Smooth muscle cell (in vitro differentiated cells): ENCODE data around the gene JUND. TPM values are rescaled to one million over a fixed set of nuclear protein-coding genes. Genes with fewer than 3 reads are reported as not detected.

Experiments
- DNase-seq: peaks from one replicate; lab custom pipeline; 2025; ENCODE audit not compliant: unreplicated experiment; lab: John Stamatoyannopoulos, UW
- H2AFZ ChIP-seq: fragments of 200-600 bp; sonication (generic); 2 replicates; pipeline ENCODE4 v1.6.0; 2016; ENCODE audit warnings: antibody characterized with exemption, low read depth, mild to moderate bottlenecking
- H3F3A ChIP-seq: fragments of 200-600 bp; sonication (generic); 2 replicates; pipeline ENCODE4 v1.6.0; 2017; ENCODE audit warnings: antibody characterized with exemption, low read depth
- H3K27ac ChIP-seq: fragments of 200-600 bp; sonication (generic); 2 replicates; pipeline ENCODE4 v1.5.1; 2016; ENCODE audit warnings: low read depth, mild to moderate bottlenecking
- H3K27me3 ChIP-seq: fragments of 200-600 bp; sonication (generic); 2 replicates; pipeline ENCODE4 v1.6.1; 2016; ENCODE audit warnings: low read depth, mild to moderate bottlenecking
- H3K36me3 ChIP-seq: fragments of 200-600 bp; sonication (generic); 2 replicates; pipeline ENCODE4 v1.5.1; 2016; ENCODE audit warnings: low read depth
- H3K4me1 ChIP-seq: fragments of 200-600 bp; sonication (generic); 2 replicates; pipeline ENCODE4 v1.5.1; 2016; ENCODE audit warnings: low read depth
- H3K4me2 ChIP-seq: fragments of 200-600 bp; sonication (generic); 2 replicates; pipeline ENCODE4 v1.6.0; 2016; ENCODE audit warnings: mild to moderate bottlenecking
- H3K4me3 ChIP-seq: fragments of 200-600 bp; sonication (generic); 2 replicates; pipeline ENCODE4 v1.5.1; 2016; ENCODE audit warnings: mild to moderate bottlenecking
- H3K79me2 ChIP-seq: fragments of 200-600 bp; sonication (generic); 2 replicates; pipeline ENCODE4 v1.6.0; 2016; ENCODE audit warnings: low read depth, mild to moderate bottlenecking
- H3K9ac ChIP-seq: fragments of 200-600 bp; sonication (generic); 2 replicates; pipeline ENCODE4 v1.6.0; 2016; ENCODE audit warnings: low read depth
- H3K9me3 ChIP-seq: fragments of 200-600 bp; sonication (generic); replicated peaks from 2 replicates; pipeline ENCODE4 v1.5.1; 2016; ENCODE audit warnings: low read depth
- H4K20me1 ChIP-seq: fragments of 200-600 bp; sonication (generic); 2 replicates; pipeline ENCODE4 v1.6.0; 2016; ENCODE audit warnings: low read depth
- WGBS: methylation state at CpG from one replicate; pipeline ENCODE4 v1.1.7; 2016; ENCODE audit warnings: low lambda C conversion rate; 5-methylcytosine and 5-hydroxymethylcytosine counted together
- polyA plus RNA-seq: library from polyadenylated mRNA; unstranded; fragments of >200 nt; fragmentation: Nextera tagmentation; extraction: Ambion mirVana; gene quantifications from 2 replicates; pipeline ENCODE4 v1.2.1, GENCODE V29; 2016
- total RNA-seq: library from RNA; depleted of rRNA; stranded (reverse); fragments of >200 nt; gene quantifications from 2 replicates; pipeline ENCODE4 v1.2.3, GENCODE V29; 2014
- TF ChIP-seq, protein P1 (sequence below): fragments of 200-600 bp; sonication (generic); IDR thresholded peaks from 2 replicates; pipeline ENCODE4 v1.5.1; 2017; ENCODE audit warnings: borderline replicate concordance, mild to moderate bottlenecking, antibody characterized with exemption; ENCODE audit not compliant: insufficient read depth, poor library complexity, severe bottlenecking

JUND gene
- total and polyA plus RNA-seq, 2 experiments from 2014 or later: 164 to 464 TPM

DNA sequence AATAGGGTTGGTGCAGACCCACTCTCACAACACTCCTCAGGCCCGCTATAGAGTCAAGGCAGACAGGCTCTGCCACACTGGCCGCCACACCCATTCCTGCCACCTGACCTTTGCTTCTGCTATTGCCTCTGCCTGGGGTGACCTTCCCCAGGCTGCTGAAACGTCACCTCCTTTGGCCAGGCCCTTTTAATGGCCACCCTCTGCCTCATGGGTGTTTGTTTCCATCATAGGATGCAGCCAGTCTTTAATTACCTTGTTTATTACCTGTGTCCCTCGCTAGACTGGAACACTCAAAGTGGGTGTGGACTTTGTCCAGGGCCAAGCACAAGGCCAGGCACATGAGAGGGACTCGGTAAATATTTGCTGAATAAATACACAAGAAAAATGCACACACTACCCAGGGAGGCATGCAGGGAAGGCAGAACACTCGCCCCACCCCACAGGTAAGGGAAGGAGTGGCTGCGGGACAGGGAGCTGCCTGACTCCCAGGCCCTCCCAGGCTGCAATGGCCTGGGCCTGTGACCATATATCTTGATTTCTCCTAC lies 38.2 kb upstream of the JUND start:
- H3F3A ChIP-seq: peaks cover 24% of the 10 kb centered on the region
- no peak overlapping the region for H3K4me2 ChIP-seq
- no peak overlapping the region for H3K4me3 ChIP-seq
- H3K27me3 ChIP-seq: no peaks in the 10 kb centered on the region
- no peak overlapping the region for H3K27ac ChIP-seq
- no peaks in the 10 kb centered on the region for H3K9me3 ChIP-seq
- peaks cover 22% of the 10 kb centered on the region for H3K4me1 ChIP-seq
- WGBS: 89% methylated on average over 7 of the region's 7 CpGs
- H3K79me2 ChIP-seq: peaks cover 44% of the 10 kb centered on the region
- no peak for DNase-seq
- no peaks in the 10 kb centered on the region for H3K36me3 ChIP-seq
- H4K20me1 ChIP-seq: no peaks in the 10 kb centered on the region
- TF ChIP-seq, protein P1, sequence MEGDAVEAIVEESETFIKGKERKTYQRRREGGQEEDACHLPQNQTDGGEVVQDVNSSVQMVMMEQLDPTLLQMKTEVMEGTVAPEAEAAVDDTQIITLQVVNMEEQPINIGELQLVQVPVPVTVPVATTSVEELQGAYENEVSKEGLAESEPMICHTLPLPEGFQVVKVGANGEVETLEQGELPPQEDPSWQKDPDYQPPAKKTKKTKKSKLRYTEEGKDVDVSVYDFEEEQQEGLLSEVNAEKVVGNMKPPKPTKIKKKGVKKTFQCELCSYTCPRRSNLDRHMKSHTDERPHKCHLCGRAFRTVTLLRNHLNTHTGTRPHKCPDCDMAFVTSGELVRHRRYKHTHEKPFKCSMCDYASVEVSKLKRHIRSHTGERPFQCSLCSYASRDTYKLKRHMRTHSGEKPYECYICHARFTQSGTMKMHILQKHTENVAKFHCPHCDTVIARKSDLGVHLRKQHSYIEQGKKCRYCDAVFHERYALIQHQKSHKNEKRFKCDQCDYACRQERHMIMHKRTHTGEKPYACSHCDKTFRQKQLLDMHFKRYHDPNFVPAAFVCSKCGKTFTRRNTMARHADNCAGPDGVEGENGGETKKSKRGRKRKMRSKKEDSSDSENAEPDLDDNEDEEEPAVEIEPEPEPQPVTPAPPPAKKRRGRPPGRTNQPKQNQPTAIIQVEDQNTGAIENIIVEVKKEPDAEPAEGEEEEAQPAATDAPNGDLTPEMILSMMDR: no peak
- no peak overlapping the region for H3K9ac ChIP-seq
- H2AFZ ChIP-seq: no peak overlapping the region

DNA sequence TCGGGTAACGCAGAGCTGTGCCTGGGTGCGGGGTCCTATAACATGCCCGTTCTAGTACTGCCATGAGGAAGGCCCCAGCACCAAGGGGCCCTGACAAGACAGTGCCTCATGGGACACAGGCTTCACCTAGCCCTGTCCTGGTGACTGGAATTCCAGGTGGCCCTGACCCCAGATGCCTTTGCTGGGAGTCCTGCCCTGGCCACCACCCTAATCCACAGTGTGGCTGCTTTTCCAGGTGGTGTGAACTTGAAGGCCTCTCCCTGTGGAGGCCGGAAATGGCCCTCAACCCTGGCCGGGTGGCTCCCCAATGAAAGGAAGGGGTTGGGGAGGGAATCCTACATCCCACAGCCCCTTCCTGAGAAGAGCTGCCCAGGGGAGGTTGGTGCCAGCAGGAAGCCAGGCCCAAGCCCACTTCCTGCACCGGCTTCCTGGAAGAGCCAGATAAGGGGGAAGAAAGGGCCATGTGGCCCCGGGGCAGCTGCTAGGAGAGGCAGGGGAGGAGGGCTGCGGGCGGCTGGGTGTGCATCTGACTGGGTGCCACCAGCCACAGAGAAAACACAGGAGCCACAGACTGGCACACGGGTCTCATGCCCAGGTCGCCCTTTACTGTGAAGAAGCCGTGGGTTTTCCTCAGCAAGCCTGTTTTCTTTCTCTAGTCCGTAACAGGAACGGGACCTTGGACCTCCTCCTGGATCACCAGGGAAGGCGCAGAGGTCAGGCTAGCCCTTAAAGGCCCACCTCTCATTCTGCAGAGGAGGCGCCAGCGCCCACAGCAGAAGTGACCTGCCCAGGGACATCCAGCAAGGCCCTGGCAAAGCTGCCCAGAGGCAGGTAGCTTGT lies 36.8 kb upstream of the JUND start:
- H3K9ac ChIP-seq: no peak overlapping the region
- TF ChIP-seq, protein P1: no peak
- no peak overlapping the region for H2AFZ ChIP-seq
- WGBS: 84% methylated on average over 18 of the region's 18 CpGs
- H3K9me3 ChIP-seq: no peaks in the 10 kb centered on the region
- H3K4me1 ChIP-seq: peaks cover 15% of the 10 kb centered on the region
- no peak overlapping the region for H3K4me3 ChIP-seq
- no peak for DNase-seq
- no peak overlapping the region for H3K27ac ChIP-seq
- H3K4me2 ChIP-seq: no peak overlapping the region
- H4K20me1 ChIP-seq: no peaks in the 10 kb centered on the region
- H3K36me3 ChIP-seq: no peaks in the 10 kb centered on the region
- H3F3A ChIP-seq: peaks cover 11% of the 10 kb centered on the region
- no peaks in the 10 kb centered on the region for H3K27me3 ChIP-seq
- H3K79me2 ChIP-seq: peaks cover 44% of the 10 kb centered on the region

DNA sequence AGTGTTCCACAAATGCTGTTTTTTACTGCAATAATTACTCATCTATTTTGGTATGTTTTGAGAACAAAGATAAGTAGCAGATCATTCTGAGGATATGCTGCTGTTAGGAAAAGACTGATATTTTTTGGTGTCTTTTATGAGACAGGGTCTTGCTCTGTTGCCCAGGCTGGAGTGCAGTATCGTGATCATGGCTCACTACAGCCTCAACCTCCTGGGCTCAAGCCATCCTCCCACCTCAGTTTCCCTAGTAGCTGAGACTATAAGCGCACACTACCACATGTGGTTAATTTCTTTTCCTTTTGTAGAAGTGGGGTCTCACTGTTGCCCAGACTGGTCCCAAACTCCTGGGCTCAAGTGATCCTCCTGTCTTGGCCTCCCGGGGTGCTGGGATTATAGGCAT lies 32.0 kb upstream of the JUND start:
- Histone ChIP-seq H3F3A (no peaks in the 10 kb centered on the region), H4K20me1 (no peaks in the 10 kb centered on the region), H3K79me2 (peaks cover 18% of the 10 kb centered on the region), H3K4me1 (no peaks in the 10 kb centered on the region), H3K27me3 (no peaks in the 10 kb centered on the region), H3K9me3 (no peaks in the 10 kb centered on the region), H3K9ac (no peak overlapping the region), H3K4me2 (no peak overlapping the region), H3K4me3 (no peak overlapping the region), H3K27ac (no peak overlapping the region), H3K36me3 (no peaks in the 10 kb centered on the region), H2AFZ (no peak overlapping the region)
- TF ChIP-seq, protein P1: no peak
- 99% methylated on average over 3 of the region's 3 CpGs for WGBS
- DNase-seq: no peak
